Ovary (tissue), 9 donors: ENCODE data around the gene MGA. TPM values are rescaled to one million over a fixed set of nuclear protein-coding genes. Genes with fewer than 3 reads are reported as not detected.
A peak's percentile ranks its signal among the peaks of the same experiment; 100 is the strongest.

ENCODE experiments used
- DNase-seq, 5 donors: peaks; one replicate each; pipeline ENCODE4 v3.0.0-alpha.2; 2019 to 2020
- H3K27ac ChIP-seq, 2 donors: fragments of 200-600 bp; one replicate each; pipeline versions ENCODE4 v1.5.1 to v1.8.0; 2019 to 2022
- H3K27me3 ChIP-seq: fragments of 200-600 bp; one replicate; pipeline ENCODE4 v1.8.0; 2022
- H3K36me3 ChIP-seq: fragments of 200-600 bp; sonication (generic); one replicate; pipeline ENCODE4 v1.5.1; 2019
- H3K4me1 ChIP-seq: one replicate; pipeline ENCODE4 v1.8.1; 2013; ENCODE audit warnings: mild to moderate bottlenecking, moderate library complexity; ENCODE audit not compliant: insufficient read depth
- H3K4me3 ChIP-seq: fragments of 200-600 bp; sonication (generic); one replicate; pipeline ENCODE4 v1.5.1; 2017
- H3K9me3 ChIP-seq, 2 donors: fragments of 200-600 bp in 1 of 2; sonication (generic) in 1 of 2; one replicate each; pipeline versions ENCODE4 v1.5.1 to v1.8.1; 2013 to 2019; ENCODE audit warnings: mild to moderate bottlenecking in 1 of 2, moderate library complexity in 1 of 2
- CTCF ChIP-seq, 3 donors: fragments of 450-650 bp in 2 of 3; fragments of 200-600 bp in 1 of 3; IDR thresholded peaks; one replicate each; pipeline versions ENCODE4 v1.5.1 to v1.8.0; 2016 to 2022; ENCODE audit warnings: antibody characterized with exemption in 3 of 3, mild to moderate bottlenecking in 1 of 3
- EP300 ChIP-seq: sonication (generic); formaldehyde crosslinking; IDR thresholded peaks from one replicate; pipeline ENCODE4 v1.6.1; 2017; ENCODE audit warnings: antibody characterized with exemption
- POLR2A ChIP-seq: fragments of 450-650 bp; IDR thresholded peaks from one replicate; pipeline ENCODE4 v1.6.1; 2017; ENCODE audit warnings: antibody characterized with exemption, mild to moderate bottlenecking, moderate library complexity
- WGBS, 3 donors: extraction: QIAGEN DNeasy Blood & Tissue Kit in 1 of 3; methylation state at CpG; one replicate each; pipeline versions ENCODE4 v1.1.5 to v1.1.7; 2013 to 2017; 5-methylcytosine and 5-hydroxymethylcytosine counted together
- intact Hi-C, 4 donors: fragments of 100-400 bp; cut with DNase I; formaldehyde crosslinking; loops; one replicate each; pipeline versions ENCODE4 v1.11.0 to v1.15.1; 2022 to 2023
- microRNA counts: library from miRNA; unstranded; fragments of <30 nt; microRNA quantifications from one replicate; lab custom pipeline; 2016
- microRNA-seq, 3 donors: library from miRNA; unstranded; fragments of <30 nt; microRNA quantifications; one replicate each; pipeline versions ENCODE4 to v1.2.0, GENCODE V29; 2019 to 2020
- polyA plus RNA-seq, 2 donors: library from polyadenylated mRNA; stranded (reverse); fragments of 200-250 nt in 1 of 2; fragments of 350-450 nt in 1 of 2; fragmentation: Illumina TruSeq in 1 of 2; extraction: RNeasy Lipid Tissue Mini Kit (QIAGEN cat#74804) in 1 of 2; gene quantifications; one replicate each; pipeline ENCODE4 v1.2.3, GENCODE V29; 2013 to 2014
- small RNA-seq: library from RNA; depleted of rRNA; stranded (forward); fragments of <200 nt; gene quantifications from one replicate; pipeline ENCODE3, GENCODE V24; 2016
- total RNA-seq, 7 donors: library from RNA; depleted of rRNA in 2 of 7; stranded (reverse); fragments of >200 nt in 2 of 7; fragmentation: NEBNext Ultra II Directional in 3 of 7; extraction: Animal tissue kit (Norgen Biotek cat#: 25700) in 3 of 7; gene quantifications; one replicate each; pipeline versions ENCODE4 v1.1.0 to v1.2.4, GENCODE V29; 2016 to 2023
- donor health status: DM: no; HTN: no; CAD: no; lungs with moderate emphysema.
- donor health status: DM: no; HTN: no; CAD: no.
- donor health status: Bipolar disorder and iron deficiency.
- donor health status: DM: yes; HTN: yes; CAD: no.
- donor health status: DM: no; HTN: no; CAD: no.
- donor health status: DM: yes; HTN: yes; CAD: no.

Gene MGA
- total and polyA plus RNA-seq, 9 donors: 7.1 to 90.2 (median 60.9) TPM

- Histone ChIP-seq H3K4me1 (no peaks in the 10 kb centered on the region), H3K4me3 (no peak overlapping the region), H3K27ac (no peak overlapping the region), H3K27me3 (no peaks in the 10 kb centered on the region), H3K36me3 (no peaks in the 10 kb centered on the region), H3K9me3 (no peaks in the 10 kb centered on the region)
- no peak for DNase-seq
- WGBS, 3 donors: 80 to 92% (median 90%) methylated on average over 9 of the region's 9 CpGs
- intact Hi-C loops: loop anchor here in 1 of 4 donors (10.0 kb wide), 1 partner anchor 265 kb away; the partner anchor contains the start of gene TYRO3
- TF ChIP-seq CTCF (IDR thresholded peaks at IDR 0.05): no peak
- TF ChIP-seq EP300: no peak
- no peak for TF ChIP-seq POLR2A
Observed at GRCh38 chr15:41819455-41820050, 159.3 kb downstream of the MGA start.

- intact Hi-C loops: no loop called here
- 69 to 72% (median 71%) methylated on average over 6 of the region's 6 CpGs for WGBS, 3 donors
- H3K36me3 ChIP-seq: no peaks in the 10 kb centered on the region
Observed at GRCh38 chr15:41820791-41821423, 160.7 kb downstream of the MGA start.

GRCh38 chr15:41821831-41822230 lies 161.6 kb downstream of the MGA start:
- H3K4me1 ChIP-seq: no peaks in the 10 kb centered on the region
- H3K9me3 ChIP-seq: no peaks in the 10 kb centered on the region
- H3K4me3 ChIP-seq: no peak overlapping the region
- intact Hi-C loops: no loop called here
- H3K27me3 ChIP-seq: no peaks in the 10 kb centered on the region
- DNase-seq: no peak
- no peak overlapping the region for H3K27ac ChIP-seq
- WGBS, 3 donors: 72 to 77% (median 73%) methylated on average over 4 of the region's 4 CpGs
- TF ChIP-seq CTCF (IDR thresholded peaks at IDR 0.05): no peak
- no peak for TF ChIP-seq POLR2A
- TF ChIP-seq EP300: no peak
- H3K36me3 ChIP-seq: no peaks in the 10 kb centered on the region

More at GRCh38 chr15:41820791-41821423, 160.7 kb downstream of the MGA start:
- H3K27me3 ChIP-seq: no peaks in the 10 kb centered on the region
- TF ChIP-seq CTCF (IDR thresholded peaks at IDR 0.05): no peak
- no peak for TF ChIP-seq EP300
- TF ChIP-seq POLR2A: no peak
- no peaks in the 10 kb centered on the region for H3K9me3 ChIP-seq
- no peaks in the 10 kb centered on the region for H3K4me1 ChIP-seq
- DNase-seq: no peak
- H3K4me3 ChIP-seq: no peak overlapping the region
- no peak overlapping the region for H3K27ac ChIP-seq

- no peaks in the 10 kb centered on the region for H3K9me3 ChIP-seq
- 82 to 88% (median 85%) methylated on average over 6 of the region's 6 CpGs for WGBS, 3 donors
- TF ChIP-seq EP300 (no peak), POLR2A (no peak), CTCF (IDR thresholded peaks at IDR 0.05) (no peak)
- no peak overlapping the region for H3K27ac ChIP-seq
- no peaks in the 10 kb centered on the region for H3K36me3 ChIP-seq
- intact Hi-C loops: no loop called here
- no peak overlapping the region for H3K4me3 ChIP-seq
- H3K27me3 ChIP-seq: no peaks in the 10 kb centered on the region
- DNase-seq: peak in 1 of 5 donors; percentile 10
- H3K4me1 ChIP-seq: no peaks in the 10 kb centered on the region
Observed at GRCh38 chr15:41822471-41822870, 162.3 kb downstream of the MGA start.

MicroRNA genes within 50 kb of the gene (microRNA counts, 767-probe panel; counts per million panel counts)
- microRNA hsa-miR-626 (lab: Ali Mortazavi, UCI): 530 counts per million, percentile 78 among the panel's probes with 10 or more counts

Small RNA genes lying within 50 kb of the gene (microRNA-seq; reads per million reads assigned to microRNA genes)
- gene MIR626: 0 reads per million in 3 donors

Small RNA genes lying within 50 kb of the gene (small RNA-seq; reads per million reads assigned to genes)
- gene MIR626: not detected

Other genes with a start within 250 kb of the MGA start
- 10 to 100 TPM; 22.2 to 41.9 (median 35.6) TPM for gene RTF1, start 243.3 kb upstream of the MGA start, total RNA-seq
- gene RTF1, start 243.3 kb upstream of the MGA start, polyA plus RNA-seq: 10 to 100 TPM; 26.1 to 57.1 TPM
- under 1 TPM; 0.11 to 0.82 (median 0.51) TPM for gene ITPKA, start 166.5 kb upstream of the MGA start, total RNA-seq
- gene ITPKA, start 166.5 kb upstream of the MGA start, polyA plus RNA-seq: under 1 TPM; 0.15 to 0.33 TPM
- gene LTK, start 146.6 kb upstream of the MGA start, total RNA-seq: under 1 TPM in 4 of 7 donors, not detected in 3; 0.17 to 0.46 (median 0.30) TPM
- under 1 TPM in 1 of 2 donors, not detected in 1; 0.23 TPM for gene LTK, start 146.6 kb upstream of the MGA start, polyA plus RNA-seq
- gene RPAP1, start 116.1 kb upstream of the MGA start, total RNA-seq: 10 to 100 TPM; 19.1 to 33.2 (median 22.5) TPM
- 10 to 100 TPM in 1 of 2 donors, 1 to 10 TPM in 1; 8.6 to 12.0 TPM for gene RPAP1, start 116.1 kb upstream of the MGA start, polyA plus RNA-seq
- gene TYRO3, start 101.2 kb upstream of the MGA start, total RNA-seq: 100 to 1,000 TPM in 5 of 7 donors, 10 to 100 TPM in 2; 43.1 to 265 (median 135) TPM
- gene TYRO3, start 101.2 kb upstream of the MGA start, polyA plus RNA-seq: 10 to 100 TPM; 37.7 to 78.7 TPM
- 10 to 100 TPM; 18.4 to 46.9 (median 38.9) TPM for gene MAPKBP1, start 114.1 kb downstream of the MGA start, total RNA-seq
- gene MAPKBP1, start 114.1 kb downstream of the MGA start, polyA plus RNA-seq: 10 to 100 TPM; 10.6 to 18.7 TPM
- 10 to 100 TPM; 13.8 to 21.4 (median 15.6) TPM for gene JMJD7, start 167.7 kb downstream of the MGA start, total RNA-seq
- 10 to 100 TPM in 1 of 2 donors, 1 to 10 TPM in 1; 3.0 to 11.4 TPM for gene JMJD7, start 167.7 kb downstream of the MGA start, polyA plus RNA-seq
- gene PLA2G4B, start 178.4 kb downstream of the MGA start, total RNA-seq: 10 to 100 TPM in 4 of 7 donors, 1 to 10 TPM in 3; 4.8 to 17.5 (median 12.8) TPM
- gene PLA2G4B, start 178.4 kb downstream of the MGA start, polyA plus RNA-seq: 10 to 100 TPM in 1 of 2 donors, 1 to 10 TPM in 1; 8.6 to 10.6 TPM
- 1 to 10 TPM in 2 of 7 donors, under 1 TPM in 5; 0.30 to 1.5 (median 0.77) TPM for gene SPTBN5, start 233.6 kb downstream of the MGA start, total RNA-seq
- under 1 TPM; 0.28 to 0.80 TPM for gene SPTBN5, start 233.6 kb downstream of the MGA start, polyA plus RNA-seq